ENCODE results near the gene ENPP6.

Gene ENPP6

DNA sequence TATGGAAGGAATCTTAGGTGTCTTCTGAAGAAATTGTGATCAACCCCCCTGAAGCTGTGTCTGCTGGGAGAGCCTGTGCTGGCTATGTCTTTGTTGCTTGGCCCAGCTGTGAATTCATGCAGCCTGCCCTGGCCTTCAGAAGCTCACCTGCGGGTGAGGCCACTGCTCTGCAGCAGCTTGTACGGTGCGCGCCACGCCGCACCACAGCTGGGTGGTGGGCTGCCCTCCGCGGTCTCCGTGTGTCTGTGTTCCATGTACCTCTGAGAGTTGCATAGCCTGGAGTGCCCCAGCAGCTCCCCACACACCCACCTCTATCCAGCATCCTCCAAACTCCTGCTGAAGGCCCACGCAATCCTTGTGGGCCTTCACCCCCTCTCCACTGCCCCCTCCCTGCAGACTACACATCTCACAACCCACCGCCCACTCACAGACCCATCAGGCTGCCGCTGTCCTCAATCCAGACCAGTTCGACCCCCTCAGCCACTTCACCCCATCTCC is 65.6 kb downstream of the ENPP6 start:
- no peak for TF ChIP-seq YY1 (IDR thresholded peaks at IDR 0.05; ENCODE audit: low read depth)
- no peak for TF ChIP-seq EGR1 (IDR thresholded peaks at IDR 0.05)
- no peak for TF ChIP-seq TAF1 (IDR thresholded peaks at IDR 0.05; ENCODE audit: low read depth)
- TF ChIP-seq, protein P1, sequence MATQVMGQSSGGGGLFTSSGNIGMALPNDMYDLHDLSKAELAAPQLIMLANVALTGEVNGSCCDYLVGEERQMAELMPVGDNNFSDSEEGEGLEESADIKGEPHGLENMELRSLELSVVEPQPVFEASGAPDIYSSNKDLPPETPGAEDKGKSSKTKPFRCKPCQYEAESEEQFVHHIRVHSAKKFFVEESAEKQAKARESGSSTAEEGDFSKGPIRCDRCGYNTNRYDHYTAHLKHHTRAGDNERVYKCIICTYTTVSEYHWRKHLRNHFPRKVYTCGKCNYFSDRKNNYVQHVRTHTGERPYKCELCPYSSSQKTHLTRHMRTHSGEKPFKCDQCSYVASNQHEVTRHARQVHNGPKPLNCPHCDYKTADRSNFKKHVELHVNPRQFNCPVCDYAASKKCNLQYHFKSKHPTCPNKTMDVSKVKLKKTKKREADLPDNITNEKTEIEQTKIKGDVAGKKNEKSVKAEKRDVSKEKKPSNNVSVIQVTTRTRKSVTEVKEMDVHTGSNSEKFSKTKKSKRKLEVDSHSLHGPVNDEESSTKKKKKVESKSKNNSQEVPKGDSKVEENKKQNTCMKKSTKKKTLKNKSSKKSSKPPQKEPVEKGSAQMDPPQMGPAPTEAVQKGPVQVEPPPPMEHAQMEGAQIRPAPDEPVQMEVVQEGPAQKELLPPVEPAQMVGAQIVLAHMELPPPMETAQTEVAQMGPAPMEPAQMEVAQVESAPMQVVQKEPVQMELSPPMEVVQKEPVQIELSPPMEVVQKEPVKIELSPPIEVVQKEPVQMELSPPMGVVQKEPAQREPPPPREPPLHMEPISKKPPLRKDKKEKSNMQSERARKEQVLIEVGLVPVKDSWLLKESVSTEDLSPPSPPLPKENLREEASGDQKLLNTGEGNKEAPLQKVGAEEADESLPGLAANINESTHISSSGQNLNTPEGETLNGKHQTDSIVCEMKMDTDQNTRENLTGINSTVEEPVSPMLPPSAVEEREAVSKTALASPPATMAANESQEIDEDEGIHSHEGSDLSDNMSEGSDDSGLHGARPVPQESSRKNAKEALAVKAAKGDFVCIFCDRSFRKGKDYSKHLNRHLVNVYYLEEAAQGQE (IDR thresholded peaks at IDR 0.05; ENCODE audit: low read depth) = no peak
- TF ChIP-seq, protein P2, sequence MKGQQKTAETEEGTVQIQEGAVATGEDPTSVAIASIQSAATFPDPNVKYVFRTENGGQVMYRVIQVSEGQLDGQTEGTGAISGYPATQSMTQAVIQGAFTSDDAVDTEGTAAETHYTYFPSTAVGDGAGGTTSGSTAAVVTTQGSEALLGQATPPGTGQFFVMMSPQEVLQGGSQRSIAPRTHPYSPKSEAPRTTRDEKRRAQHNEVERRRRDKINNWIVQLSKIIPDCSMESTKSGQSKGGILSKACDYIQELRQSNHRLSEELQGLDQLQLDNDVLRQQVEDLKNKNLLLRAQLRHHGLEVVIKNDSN (IDR thresholded peaks at IDR 0.05) = no peak
- no peak for TF ChIP-seq CEBPB (IDR thresholded peaks at IDR 0.05)
- no peak for TF ChIP-seq EP300 (IDR thresholded peaks at IDR 0.05; ENCODE audit: borderline replicate concordance)
- no peak for TF ChIP-seq TEAD4 (IDR thresholded peaks at IDR 0.05)
- TF ChIP-seq CREB1 (IDR thresholded peaks at IDR 0.05; ENCODE audit: low read depth) = no peak
- no peak for TF ChIP-seq NFIC (IDR thresholded peaks at IDR 0.05)
- no peak for TF ChIP-seq TCF12 (IDR thresholded peaks at IDR 0.05; ENCODE audit: low read depth)
- no peak for TF ChIP-seq ZBTB7A (IDR thresholded peaks at IDR 0.05; ENCODE audit: low read depth)
- no peak for TF ChIP-seq FOXM1 (IDR thresholded peaks at IDR 0.05; ENCODE audit: borderline replicate concordance, low read depth)
- TF ChIP-seq, protein P3, sequence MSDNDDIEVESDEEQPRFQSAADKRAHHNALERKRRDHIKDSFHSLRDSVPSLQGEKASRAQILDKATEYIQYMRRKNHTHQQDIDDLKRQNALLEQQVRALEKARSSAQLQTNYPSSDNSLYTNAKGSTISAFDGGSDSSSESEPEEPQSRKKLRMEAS (IDR thresholded peaks at IDR 0.05) = no peak
- no peak for TF ChIP-seq RAD21 (IDR thresholded peaks at IDR 0.05; ENCODE audit: low read depth)

DNA sequence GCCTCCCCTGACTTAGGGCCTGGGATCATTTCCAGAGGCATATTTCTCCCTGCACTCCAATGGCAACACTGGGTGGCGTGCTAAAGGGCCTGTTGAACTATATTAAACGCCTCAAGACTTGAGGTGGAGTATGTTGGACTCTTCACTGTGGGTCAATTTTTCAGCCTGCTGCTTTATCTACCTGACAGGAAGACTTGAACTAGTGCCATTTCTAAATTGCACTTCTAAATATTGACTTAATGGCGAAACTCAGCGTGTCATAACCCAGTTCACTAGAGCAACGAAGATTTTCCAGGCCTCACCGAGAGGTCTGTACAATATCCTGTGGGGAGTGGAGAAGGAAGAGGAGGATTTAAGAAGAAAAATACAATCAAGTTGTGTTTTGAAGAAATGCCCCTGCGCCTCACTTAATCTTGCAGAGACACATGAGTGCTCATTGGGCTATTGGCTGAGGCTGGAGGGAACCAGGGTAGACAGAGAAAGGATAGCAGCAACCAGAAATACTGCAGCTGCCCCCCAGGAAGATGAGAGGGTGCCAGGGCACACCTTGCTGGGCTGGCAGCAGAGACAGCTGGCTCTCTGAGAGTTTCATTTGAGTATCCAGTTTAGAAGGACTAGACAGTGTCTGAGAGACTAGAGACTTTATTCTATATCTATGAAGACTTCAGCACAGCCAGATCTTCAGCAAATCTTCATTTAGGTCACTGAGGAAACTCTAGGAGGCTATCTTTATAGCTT is 67.4 kb downstream of the ENPP6 start:
- TF ChIP-seq EGR1 (IDR thresholded peaks at IDR 0.05) (no peak), EP300 (IDR thresholded peaks at IDR 0.05; ENCODE audit: borderline replicate concordance) (no peak), CREB1 (IDR thresholded peaks at IDR 0.05; ENCODE audit: low read depth) (no peak), TCF12 (IDR thresholded peaks at IDR 0.05; ENCODE audit: low read depth) (no peak), RAD21 (IDR thresholded peaks at IDR 0.05; ENCODE audit: low read depth) (no peak), NFIC (IDR thresholded peaks at IDR 0.05) (no peak), TEAD4 (IDR thresholded peaks at IDR 0.05) (no peak), CEBPB (IDR thresholded peaks at IDR 0.05) (no peak), FOXM1 (IDR thresholded peaks at IDR 0.05; ENCODE audit: borderline replicate concordance, low read depth) (no peak), ZBTB7A (IDR thresholded peaks at IDR 0.05; ENCODE audit: low read depth) (no peak), YY1 (IDR thresholded peaks at IDR 0.05; ENCODE audit: low read depth) (no peak), TAF1 (IDR thresholded peaks at IDR 0.05; ENCODE audit: low read depth) (no peak)
- TF ChIP-seq, protein P3 (IDR thresholded peaks at IDR 0.05) = no peak
- TF ChIP-seq, protein P2 (IDR thresholded peaks at IDR 0.05) = no peak
- TF ChIP-seq, protein P1 (IDR thresholded peaks at IDR 0.05; ENCODE audit: low read depth) = no peak

DNA sequence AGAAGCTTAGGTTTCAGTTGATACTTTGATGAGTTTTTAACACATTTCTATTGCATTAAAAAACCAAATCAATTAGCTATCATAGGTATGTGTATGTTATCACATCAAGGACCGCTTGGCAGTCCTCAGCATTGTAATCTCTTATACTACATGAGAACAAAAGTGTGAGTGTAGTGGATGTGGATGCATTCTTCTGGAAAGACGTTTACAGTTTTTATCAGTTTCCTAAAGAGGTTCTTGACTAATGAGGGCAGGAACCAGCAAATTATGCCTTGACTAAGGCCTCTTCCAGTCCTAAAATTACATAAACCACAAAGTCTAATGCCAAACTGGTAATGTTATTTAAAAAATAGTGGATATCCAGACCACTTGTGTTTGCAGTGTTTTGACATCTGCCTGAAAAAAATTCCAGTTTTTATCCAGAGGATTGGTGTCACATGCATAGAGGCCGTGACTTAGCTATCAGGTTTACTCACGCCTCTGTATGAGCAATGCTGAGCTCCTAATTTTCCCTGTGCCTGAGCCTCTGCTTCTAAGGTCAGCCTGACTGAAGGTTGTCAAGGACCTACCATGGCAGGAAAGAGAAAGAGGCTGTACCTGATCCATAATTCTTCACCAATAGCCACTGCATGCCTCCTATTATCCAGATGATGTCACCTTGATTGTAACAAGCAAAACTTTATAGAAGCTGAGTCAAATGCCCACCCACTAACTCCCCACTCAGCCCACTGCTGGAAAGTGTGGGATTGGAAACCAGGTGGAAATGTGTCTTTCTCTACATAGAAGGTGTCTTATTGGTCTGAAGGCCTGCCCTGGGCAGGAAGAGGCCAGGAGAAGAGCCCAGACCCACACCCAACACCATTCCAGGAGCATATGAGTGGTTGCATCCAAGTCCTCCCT is 68.7 kb downstream of the ENPP6 start:
- TF ChIP-seq CEBPB (IDR thresholded peaks at IDR 0.05) = no peak
- no peak for TF ChIP-seq TCF12 (IDR thresholded peaks at IDR 0.05; ENCODE audit: low read depth)
- TF ChIP-seq ZBTB7A (IDR thresholded peaks at IDR 0.05; ENCODE audit: low read depth) = no peak
- no peak for TF ChIP-seq RAD21 (IDR thresholded peaks at IDR 0.05; ENCODE audit: low read depth)
- TF ChIP-seq, protein P2 (IDR thresholded peaks at IDR 0.05) = no peak
- TF ChIP-seq, protein P3 (IDR thresholded peaks at IDR 0.05) = no peak
- TF ChIP-seq TAF1 (IDR thresholded peaks at IDR 0.05; ENCODE audit: low read depth) = no peak
- no peak for TF ChIP-seq FOXM1 (IDR thresholded peaks at IDR 0.05; ENCODE audit: borderline replicate concordance, low read depth)
